ENCODE measurements around the gene COX5B.
A peak's percentile ranks its signal among the peaks of the same experiment; 100 is the strongest.
"Not testable (repeated sequence)": the region's sequence is repeated elsewhere in the genome, so short reads cannot be mapped to it uniquely, and the experiment has no call there.

Gene COX5B, protein sequence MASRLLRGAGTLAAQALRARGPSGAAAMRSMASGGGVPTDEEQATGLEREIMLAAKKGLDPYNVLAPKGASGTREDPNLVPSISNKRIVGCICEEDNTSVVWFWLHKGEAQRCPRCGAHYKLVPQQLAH

GRCh38 chr2:97645695-97646629 lies at the start of gene COX5B:
COX5B (plus strand) TSS chr2:97646062; CDS start chr2:97646087, 25 bp downstream.
- DNase-seq (ENCODE audit: low read depth in 2 of 2): peak; percentile 97 to 98

DNA sequence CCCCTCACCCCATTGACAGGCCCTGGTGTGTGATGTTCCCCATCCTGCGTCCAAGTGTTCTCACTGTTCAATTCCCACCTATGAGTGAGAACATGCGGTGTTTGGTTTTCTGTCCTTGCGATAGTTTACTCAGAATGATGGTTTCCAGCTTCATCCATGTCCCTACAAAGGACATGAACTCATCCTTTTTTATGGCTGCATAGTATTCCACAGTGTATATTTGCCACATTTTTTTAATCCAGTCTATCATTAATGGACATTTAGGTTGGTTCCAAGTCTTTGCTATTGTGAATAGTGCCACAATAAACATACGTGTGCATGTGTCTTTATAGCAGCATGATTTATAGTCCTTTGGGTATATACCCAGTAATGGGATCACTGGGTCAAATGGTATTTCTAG lies 49.7 kb upstream of the COX5B start:
- DNase-seq (ENCODE audit: low read depth in 2 of 2): not testable (repeated sequence)

DNA sequence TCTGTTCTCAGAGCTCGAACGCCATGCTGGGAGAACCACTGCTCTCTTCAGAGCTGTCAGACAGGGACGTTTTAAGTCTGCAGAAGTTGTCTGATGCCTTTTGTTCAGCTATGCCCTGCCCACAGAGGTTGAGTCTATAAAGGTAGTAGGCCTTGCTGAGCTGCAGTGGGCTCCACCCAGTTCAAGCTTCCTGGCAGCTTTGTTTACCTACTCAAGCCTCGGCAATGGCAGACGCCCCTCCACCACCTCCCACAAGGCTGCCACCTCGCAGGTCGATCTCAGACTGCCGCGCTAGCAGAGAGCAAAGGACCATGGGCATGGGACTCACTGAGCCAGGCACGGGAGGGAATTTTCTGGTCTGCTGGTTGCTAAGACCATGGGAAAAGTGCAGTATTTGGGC lies 44.3 kb upstream of the COX5B start:
- not testable (repeated sequence) for DNase-seq (ENCODE audit: low read depth in 2 of 2)

DNA sequence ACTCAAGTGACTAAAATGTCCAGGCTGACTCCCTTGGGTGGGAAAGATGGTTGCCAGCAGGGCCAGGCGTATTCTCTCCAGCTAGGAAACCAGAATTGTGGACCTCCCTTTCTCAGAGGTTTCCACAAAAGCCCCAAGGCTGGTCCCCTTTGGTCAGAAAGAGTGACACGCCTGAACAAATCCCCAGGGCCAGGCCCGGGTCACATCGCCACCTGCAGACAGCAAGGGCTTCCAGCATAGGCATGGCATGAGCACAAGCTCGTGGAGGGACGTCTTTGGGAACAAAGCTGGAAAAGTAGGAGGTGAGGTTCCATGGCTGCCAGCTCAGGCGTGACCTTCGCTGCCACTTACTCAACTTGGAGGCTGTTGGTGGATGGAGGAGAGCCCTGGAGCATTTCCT lies 40.8 kb upstream of the COX5B start:
- DNase-seq (ENCODE audit: low read depth in 2 of 2): not testable (repeated sequence)

DNA sequence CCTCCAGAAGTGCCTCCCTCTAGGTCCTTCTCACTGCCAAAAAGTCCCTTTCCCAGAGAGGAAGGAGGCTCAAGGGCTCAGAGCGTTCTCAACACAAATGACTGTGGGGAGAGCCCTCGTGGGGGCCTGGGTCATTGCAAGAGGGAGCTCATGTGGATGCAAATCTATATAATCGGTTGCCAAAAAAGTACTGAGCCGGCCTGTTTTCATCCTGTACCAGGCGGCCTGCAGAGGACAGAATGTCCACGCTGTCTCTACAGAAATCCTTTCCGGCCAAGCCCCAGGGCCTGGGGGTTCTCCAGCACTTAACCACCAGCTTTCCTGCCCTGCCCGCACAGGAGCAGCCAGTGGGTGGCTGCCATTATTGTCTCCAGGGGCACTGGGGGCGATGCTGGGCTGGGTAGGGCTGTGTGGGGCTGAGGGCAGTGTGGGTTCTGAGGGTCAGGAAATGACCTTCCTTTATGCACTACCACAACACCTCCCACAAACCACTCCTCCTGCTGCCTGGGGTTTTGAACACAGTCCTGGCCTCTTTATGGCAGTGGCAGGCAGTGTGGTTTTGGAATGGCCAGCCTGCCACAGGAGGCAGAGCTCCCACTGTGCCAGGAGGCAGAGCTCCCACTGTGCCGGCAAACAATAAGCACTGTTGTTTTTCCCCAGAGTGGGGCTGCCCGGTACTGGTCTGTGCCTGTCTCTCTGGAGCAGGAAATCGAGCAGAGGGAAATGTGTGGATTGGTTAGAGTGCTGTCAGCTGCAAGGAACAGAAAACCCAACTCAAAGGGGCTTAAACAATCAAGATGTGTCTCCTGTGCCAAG lies 40.1 kb upstream of the COX5B start:
- DNase-seq (ENCODE audit: low read depth in 2 of 2): not testable (repeated sequence)

- DNase-seq (ENCODE audit: low read depth in 2 of 2): not testable (repeated sequence)
Measured at GRCh38 chr2:97608745-97609144, 37.1 kb upstream of the COX5B start.

GRCh38 chr2:97611895-97612294 lies 34.0 kb upstream of the COX5B start:
- DNase-seq (ENCODE audit: low read depth in 2 of 2): not testable (repeated sequence)

DNA sequence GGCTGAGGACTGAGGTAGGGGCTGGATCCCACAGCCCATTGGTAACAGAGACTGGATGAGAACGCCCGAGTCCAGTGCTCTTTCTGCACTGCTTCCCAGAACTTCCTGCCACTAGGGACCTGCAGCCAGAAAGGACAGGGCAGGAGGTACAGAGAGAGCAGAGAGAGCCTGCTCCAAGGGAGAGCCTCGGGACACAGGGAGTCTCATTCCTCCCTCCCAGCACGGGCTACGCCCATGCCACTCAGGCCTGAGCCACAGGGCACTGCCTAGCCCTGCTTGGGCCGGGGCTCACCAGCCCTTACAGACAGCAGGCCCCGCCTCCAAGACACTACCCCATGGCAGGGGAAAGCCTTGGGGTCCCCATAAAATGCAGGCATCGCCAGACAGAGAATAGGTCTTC lies 30.1 kb upstream of the COX5B start:
- DNase-seq (ENCODE audit: low read depth in 2 of 2): not testable (repeated sequence)

DNA sequence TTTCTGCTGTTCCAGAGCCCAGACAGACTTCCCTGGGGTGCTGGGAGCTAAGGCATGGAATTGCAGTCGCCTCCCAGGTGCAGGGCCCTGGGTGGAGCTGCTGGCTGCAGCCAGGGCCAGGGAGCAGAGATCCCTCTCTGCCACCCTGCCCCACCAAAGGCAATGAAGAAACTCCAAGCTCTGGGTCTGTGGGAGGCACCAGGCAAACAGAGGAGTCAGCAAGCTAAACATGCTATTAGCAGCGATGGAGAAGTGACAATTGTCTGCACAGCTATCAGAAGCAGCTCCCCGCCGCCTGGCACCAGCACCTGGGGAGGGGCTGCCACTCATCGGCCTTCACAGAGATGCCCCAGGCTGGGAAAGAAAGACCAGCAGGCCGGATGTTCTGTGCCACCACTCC lies 28.0 kb upstream of the COX5B start:
- DNase-seq (ENCODE audit: low read depth in 2 of 2): no peak

- not testable (repeated sequence) for DNase-seq (ENCODE audit: low read depth in 2 of 2)
Measured at GRCh38 chr2:97618939-97619827, 26.7 kb upstream of the COX5B start.

- DNase-seq (ENCODE audit: low read depth in 2 of 2): not testable (repeated sequence)
Measured at GRCh38 chr2:97620492-97620891, 25.4 kb upstream of the COX5B start.

DNA sequence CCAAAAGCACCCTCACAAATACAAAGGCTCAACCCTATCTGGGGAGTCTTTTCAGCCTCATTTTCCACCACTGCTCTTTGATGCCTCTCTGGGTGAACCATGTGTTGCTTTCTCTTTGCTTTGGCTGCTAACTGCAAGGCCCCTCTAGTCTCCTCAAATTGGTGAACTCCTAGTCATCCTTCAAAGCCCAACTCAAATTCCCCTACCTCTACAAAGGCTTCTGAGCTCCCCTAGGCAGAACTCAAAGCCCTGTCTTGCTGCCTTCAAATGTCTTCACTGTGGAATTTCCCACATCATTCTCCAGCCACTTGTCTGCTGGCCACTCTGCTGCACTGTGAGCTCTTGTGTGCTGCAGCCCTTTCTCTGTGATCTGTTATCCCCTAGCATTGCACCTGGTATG lies 22.9 kb upstream of the COX5B start:
- not testable (repeated sequence) for DNase-seq (ENCODE audit: low read depth in 2 of 2)

DNA sequence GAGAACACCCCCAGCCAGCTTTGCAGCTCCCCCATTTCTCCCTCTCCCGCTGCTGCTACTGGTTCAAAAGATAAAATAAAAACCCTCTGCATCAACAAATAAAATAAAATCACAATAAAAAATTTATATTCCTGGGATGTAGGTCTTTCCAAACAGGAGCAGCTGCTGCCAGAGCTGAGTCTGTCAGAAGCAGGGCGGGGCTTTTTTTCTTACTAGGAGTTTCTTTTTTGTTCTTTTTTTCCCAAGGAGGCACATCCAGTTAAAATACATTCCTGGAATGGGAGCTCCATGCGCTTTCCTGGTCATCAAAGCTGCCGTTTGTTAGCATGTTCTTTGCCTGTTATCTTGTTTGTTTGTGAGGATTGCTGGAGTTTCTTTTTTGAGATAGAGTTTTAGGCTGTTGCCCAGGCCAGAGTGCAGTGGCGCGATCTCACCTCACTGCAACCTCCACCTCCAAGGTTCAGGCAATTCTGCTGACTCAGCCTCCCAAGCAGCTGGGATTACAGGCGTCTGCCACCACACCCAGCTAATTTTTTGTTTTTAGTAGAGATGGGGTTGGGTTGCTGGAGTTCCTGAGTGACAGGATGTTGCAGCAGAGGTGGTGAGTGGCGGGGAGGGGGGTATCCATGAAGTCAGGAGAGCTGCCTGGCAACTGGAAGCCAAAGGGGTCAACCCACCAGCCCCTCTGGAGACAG lies 20.4 kb upstream of the COX5B start:
- not testable (repeated sequence) for DNase-seq (ENCODE audit: low read depth in 2 of 2)

GRCh38 chr2:97626049-97626430 lies 19.8 kb upstream of the COX5B start:
- DNase-seq (ENCODE audit: low read depth in 2 of 2): not testable (repeated sequence)

- no peak for DNase-seq (ENCODE audit: low read depth in 2 of 2)
Measured at GRCh38 chr2:97644023-97644717, 1.7 kb upstream of the COX5B start.

- DNase-seq (ENCODE audit: low read depth in 2 of 2): no peak
Measured at GRCh38 chr2:97645112-97645694, 659 bp upstream of the COX5B start.

- DNase-seq (ENCODE audit: low read depth in 2 of 2): no peak
Measured at GRCh38 chr2:97646977-97647376, 1.1 kb downstream of the COX5B start.

- no peak for DNase-seq (ENCODE audit: low read depth in 2 of 2)
Measured at GRCh38 chr2:97651114-97651513, 5.3 kb downstream of the COX5B start.

GRCh38 chr2:97653473-97653872 lies 7.6 kb downstream of the COX5B start:
- DNase-seq (ENCODE audit: low read depth in 2 of 2): no peak

DNA sequence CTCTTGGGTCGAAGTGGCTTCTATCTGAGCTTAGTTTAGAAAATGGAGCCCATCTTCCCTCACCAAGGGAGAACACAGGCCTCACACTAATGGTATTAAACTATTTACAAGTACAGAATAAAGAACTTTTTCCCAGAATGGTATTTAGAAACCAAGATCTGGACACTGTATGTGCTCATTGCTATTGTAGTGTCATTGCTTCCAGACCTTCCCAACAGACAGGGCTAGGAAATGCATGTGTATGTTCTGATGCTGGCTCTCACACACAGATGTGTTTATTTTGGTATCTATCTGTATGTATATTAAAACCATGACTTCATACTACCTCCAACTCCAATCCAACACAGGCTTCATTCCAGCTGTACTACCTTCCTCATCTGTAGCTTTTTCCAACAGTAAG lies 8.0 kb downstream of the COX5B start:
- no peak for DNase-seq (ENCODE audit: low read depth in 2 of 2)
